Medulla oblongata (tissue), 1 donor: Measurements from ENCODE around the gene ARID1B.

Source experiments
- DNase-seq: peaks from one replicate; pipeline ENCODE4 v3.0.0-alpha.2; 2015; ENCODE audit errors: extremely low spot score

The ARID1B gene

GRCh38 chr6:157174731-157175130 lies 397.6 kb downstream of the ARID1B start:
- no peak for DNase-seq

DNA sequence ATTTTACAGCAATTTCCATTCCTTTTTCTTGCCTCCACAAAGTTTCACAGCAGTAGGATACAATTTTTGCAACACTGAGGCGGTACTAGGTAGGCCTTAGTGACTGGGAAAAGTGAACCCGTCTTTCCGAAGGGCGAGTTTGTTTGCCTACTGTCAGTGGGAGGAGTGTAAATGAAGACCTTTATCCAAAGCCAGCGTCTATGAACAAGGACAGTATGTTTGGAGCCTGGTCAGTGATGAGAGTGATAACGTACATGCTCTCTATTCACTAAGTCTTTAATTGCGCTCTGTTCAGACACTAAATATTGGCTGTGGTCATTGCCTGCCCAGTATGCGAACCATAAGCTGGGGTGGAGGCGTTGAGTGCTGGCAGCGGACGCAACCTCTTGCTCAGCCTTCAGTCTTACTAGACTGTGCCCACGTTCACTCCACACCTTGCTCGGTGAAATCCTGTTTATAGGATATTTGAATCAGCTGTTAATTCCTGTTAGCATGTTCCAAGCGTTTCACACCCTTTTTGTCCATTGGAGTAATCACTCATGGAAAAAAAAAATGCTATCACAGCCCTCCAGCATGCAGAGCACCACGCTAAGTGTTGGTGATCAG lies 400.7 kb downstream of the ARID1B start:
- DNase-seq, result no peak

GRCh38 chr6:157181649-157182048 lies 404.5 kb downstream of the ARID1B start:
- DNase-seq, result no peak

DNA sequence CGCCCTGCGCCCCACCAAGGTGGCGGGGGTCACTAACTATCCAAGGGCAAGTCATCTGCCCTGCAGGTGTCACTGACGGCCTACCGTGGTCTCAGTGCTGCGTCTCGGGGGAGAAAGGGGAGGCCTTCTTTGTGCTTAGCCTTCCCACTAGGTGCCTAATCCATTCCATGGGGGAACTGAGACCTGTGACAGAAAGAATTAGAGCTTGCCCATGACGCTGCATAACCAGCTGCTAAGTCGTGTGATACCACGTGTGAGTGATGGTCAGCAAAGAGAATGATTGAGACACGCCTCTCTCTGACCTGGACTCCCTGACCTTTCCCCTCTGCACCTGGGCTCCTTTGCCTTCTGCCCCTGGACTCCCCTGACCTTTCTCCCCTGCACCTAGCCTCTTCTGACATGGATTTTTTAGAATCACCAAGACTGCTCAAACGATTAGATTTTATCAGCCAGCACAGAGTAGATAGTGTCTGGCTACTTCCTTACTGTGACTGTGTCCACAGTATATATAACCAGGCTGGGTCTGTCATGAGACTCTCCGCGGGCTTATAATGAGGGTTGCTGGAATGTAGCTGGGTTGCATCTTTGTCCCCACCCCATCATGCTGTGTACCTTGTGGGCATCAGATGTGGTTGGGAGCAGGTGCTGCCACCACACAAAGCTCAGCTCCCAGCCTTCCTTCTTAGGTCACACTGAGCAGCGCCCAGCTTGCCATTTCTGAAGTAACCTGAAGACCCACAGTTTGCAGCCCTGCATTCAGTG lies 405.5 kb downstream of the ARID1B start:
- no peak for DNase-seq

DNA sequence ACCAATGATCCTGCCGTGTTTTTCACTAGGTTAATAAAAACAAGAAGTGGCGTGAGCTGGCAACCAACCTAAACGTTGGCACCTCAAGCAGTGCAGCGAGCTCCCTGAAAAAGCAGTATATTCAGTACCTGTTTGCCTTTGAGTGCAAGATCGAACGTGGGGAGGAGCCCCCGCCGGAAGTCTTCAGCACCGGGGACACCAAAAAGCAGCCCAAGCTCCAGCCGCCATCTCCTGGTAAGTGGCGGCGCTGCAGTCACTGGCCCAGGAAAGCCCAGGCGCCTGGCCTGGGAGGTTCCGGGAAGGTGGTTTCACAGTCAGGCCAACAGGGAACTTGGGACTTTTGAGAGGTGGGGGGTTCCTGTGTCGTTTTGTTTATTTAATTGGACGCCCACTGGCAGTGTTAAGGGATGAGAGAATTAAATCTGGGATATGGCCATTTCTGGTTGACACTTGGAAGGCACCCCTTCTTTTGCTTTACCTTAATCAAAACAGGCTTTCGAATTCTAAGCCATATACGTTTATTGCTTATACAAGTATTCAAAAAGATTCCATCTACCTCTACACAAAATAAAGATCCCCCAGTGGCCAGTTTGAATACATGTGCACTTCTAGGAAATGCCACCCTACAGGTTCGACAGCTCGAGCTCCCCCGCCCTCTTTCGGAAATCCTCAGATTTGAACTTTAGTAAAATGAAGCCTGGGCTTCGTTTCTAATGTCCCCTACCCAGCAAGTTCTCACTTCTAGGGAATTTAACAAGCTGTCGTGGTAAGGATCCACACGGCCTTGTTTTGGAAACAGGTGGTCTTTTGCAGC lies 407.2 kb downstream of the ARID1B start:
- peak; percentile 79 for DNase-seq

DNA sequence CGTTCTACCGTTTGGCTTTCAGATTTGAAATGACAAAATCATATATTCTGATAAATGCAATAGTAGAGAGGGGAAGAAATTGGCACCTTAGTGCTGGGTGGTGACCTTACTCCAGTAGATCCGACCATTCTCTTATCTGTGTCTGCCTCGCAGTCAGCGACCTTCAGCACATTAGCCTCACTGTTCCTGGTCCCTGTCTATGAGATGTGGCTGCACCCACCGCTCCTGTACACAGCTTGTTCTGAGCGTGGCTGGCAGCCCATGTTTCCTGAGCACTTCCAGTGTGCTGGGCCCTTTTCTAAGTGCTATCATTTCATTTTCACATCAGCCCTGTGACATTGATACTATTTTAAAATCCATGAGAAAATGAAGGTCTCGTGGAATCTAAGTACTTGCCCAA lies 408.0 kb downstream of the ARID1B start:
- no peak for DNase-seq

DNA sequence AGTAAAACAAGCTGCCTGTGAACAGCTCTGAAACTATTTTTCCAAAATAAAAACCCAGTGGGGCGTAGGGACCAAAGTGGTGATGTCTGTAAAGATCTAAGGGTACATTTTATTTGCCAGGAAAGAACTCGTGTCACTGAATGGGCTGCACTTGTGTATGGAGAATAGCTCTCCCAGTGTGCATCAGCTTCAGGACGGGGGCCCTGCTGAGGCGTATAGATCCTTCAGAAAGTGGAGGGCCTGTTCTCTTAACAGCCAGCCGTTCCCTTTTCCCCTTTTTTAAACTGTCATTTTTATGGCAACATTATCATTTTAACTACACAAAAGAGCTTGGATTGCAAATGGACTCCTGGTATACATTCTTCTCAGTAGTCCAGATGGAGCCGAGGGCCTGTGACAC lies 408.8 kb downstream of the ARID1B start:
- no peak for DNase-seq

GRCh38 chr6:157186785-157187181 lies 409.6 kb downstream of the ARID1B start:
- no peak for DNase-seq

GRCh38 chr6:157187182-157188083 lies 410.3 kb downstream of the ARID1B start:
- DNase-seq, result no peak

DNA sequence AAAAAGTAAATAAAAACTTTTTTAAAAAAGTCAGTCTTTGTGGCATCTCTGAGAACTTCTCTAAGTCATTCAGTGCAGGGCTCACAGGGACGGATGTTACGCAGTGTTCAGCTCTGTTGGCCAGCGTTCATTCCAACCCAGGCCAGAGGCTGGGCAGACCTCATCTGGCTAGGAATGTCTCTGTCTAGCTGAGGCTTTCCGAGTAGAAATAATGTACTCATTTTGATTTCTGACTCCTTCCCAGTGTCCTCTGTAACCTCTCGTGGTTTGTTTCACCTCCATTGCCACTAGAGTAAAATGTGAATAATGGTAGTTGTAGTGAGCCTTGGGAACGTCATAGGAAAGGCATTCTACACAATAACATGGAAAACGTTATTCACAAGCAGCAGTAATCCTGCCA lies 411.0 kb downstream of the ARID1B start:
- DNase-seq, result no peak

GRCh38 chr6:157193443-157193996 lies 416.3 kb downstream of the ARID1B start:
- DNase-seq, result no peak

DNA sequence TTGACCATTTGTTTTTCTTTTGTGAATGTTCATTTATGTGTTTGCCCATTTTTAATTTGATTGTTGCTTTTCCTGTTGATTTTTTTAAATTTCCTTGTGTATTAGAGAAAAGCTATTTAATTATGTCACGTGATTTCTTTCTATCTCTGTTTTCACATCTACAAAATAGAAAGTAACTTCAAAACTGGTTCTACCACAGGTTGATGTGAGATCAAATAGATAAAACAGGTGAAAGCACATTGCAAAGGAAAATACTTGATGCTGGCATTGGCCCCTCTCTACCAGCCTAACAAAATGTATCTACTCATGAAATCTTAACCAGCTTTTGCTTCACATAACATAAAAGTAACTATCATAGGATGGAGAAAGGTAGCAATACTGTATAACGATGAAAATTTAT lies 416.9 kb downstream of the ARID1B start:
- no peak for DNase-seq

- no peak for DNase-seq
Observed at GRCh38 chr6:157194643-157195042, 417.5 kb downstream of the ARID1B start.

- DNase-seq, result no peak
Observed at GRCh38 chr6:157196391-157196790, 419.2 kb downstream of the ARID1B start.

DNA sequence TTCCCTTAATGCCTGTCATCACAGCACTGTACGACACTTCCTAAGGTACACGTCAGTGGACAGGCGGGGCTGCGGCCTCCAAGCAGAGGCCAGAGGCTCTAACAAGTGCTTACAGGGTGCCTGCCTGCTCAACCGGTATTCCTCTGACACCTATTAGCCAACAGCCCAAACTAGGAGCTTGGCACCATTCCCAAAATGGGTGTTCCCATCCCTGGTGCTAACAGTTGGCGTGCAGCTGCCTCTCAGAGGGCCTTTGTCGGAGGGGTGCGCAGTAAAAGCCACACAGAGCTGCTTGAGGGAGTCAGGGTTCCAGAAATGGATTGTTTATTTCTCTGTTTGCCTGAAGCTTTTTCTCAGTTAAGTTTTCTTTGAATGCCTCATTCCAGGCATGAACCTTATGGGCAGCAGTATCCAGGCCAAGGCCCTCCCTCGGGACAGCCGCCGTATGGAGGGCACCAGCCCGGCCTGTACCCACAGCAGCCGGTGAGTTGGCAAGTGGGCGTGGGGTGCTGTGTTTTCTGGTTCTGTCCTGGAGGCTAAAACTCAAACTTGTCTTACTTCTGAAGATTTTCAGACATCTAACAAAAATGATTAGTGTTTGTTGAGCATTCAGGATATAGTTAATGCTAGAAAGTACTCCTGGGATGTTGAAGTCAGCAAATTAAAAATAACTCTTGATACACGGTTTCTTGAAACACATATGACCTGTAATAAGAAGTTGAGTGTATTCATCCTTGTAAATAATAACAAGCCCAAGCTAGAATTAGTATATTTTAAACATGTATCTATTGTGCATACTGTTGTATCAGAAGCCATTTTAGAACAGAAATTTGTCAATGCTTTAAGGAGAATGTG lies 421.5 kb downstream of the ARID1B start:
- peak; percentile 25 for DNase-seq

- no peak for DNase-seq
Observed at GRCh38 chr6:157200117-157200516, 422.9 kb downstream of the ARID1B start.

DNA sequence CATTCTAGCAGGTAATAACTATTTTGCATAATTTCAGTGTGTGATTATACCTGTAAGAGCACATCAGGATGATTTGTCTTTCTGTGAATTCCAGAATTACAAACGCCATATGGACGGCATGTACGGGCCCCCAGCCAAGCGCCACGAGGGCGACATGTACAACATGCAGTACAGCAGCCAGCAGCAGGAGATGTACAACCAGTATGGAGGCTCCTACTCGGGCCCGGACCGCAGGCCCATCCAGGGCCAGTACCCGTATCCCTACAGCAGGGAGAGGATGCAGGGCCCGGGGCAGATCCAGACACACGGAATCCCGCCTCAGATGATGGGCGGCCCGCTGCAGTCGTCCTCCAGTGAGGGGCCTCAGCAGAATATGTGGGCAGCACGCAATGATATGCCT lies 423.4 kb downstream of the ARID1B start:
- DNase-seq, result no peak

DNA sequence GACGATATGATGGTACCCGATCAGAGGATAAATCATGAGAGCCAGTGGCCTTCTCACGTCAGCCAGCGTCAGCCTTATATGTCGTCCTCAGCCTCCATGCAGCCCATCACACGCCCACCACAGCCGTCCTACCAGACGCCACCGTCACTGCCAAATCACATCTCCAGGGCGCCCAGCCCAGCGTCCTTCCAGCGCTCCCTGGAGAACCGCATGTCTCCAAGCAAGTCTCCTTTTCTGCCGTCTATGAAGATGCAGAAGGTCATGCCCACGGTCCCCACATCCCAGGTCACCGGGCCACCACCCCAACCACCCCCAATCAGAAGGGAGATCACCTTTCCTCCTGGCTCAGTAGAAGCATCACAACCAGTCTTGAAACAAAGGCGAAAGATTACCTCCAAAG lies 423.9 kb downstream of the ARID1B start:
- no peak for DNase-seq

- DNase-seq, result no peak
Observed at GRCh38 chr6:157203312-157203744, 426.1 kb downstream of the ARID1B start.

GRCh38 chr6:157203764-157204163 lies 426.6 kb downstream of the ARID1B start:
- DNase-seq, result no peak
